GM19099 (cell line): ENCODE results near the gene ST6GALNAC1.

Experiments
- POLR2A ChIP-seq: IDR thresholded peaks from 3 replicates; pipeline ENCODE4 v1.6.1; 2011; ENCODE audit warnings: low read depth; ENCODE audit not compliant: insufficient read length; ENCODE audit errors: extremely low read depth

Gene ST6GALNAC1, protein sequence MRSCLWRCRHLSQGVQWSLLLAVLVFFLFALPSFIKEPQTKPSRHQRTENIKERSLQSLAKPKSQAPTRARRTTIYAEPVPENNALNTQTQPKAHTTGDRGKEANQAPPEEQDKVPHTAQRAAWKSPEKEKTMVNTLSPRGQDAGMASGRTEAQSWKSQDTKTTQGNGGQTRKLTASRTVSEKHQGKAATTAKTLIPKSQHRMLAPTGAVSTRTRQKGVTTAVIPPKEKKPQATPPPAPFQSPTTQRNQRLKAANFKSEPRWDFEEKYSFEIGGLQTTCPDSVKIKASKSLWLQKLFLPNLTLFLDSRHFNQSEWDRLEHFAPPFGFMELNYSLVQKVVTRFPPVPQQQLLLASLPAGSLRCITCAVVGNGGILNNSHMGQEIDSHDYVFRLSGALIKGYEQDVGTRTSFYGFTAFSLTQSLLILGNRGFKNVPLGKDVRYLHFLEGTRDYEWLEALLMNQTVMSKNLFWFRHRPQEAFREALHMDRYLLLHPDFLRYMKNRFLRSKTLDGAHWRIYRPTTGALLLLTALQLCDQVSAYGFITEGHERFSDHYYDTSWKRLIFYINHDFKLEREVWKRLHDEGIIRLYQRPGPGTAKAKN

DNA sequence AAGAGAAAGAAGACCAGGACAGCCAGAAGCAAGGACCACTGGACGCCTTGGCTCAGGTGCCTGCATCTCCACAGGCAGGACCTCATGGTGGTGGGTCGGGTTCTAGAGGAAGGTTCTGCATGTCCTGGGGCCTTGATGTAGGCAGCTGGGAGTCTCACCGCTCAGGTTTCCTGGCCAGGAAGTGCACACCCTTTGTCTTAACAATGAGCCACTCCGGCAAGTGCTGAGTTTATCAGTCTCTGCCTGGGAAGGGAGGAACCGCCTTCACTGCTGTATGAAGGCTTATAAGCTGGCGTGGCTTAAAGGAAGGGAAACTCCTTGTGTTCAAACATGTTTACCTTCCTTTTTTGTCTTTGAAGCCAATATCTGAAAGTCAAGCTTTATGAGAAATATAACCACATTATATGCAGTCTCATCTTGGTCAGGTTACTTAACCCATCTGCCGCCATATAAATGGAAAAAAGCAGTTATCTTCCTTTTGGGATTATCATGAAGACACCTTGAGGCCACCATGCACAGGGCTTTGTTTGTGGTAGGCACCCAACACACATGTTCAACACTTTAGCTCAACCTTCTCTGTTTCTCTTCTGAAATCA, at the start of gene ST6GALNAC1:
Gene ST6GALNAC1, minus strand, starts transcription at position 205 of the 596 bp plus-strand sequence. Its CDS starts 119 bp downstream, at position 86.
- TF ChIP-seq POLR2A, result no peak

DNA sequence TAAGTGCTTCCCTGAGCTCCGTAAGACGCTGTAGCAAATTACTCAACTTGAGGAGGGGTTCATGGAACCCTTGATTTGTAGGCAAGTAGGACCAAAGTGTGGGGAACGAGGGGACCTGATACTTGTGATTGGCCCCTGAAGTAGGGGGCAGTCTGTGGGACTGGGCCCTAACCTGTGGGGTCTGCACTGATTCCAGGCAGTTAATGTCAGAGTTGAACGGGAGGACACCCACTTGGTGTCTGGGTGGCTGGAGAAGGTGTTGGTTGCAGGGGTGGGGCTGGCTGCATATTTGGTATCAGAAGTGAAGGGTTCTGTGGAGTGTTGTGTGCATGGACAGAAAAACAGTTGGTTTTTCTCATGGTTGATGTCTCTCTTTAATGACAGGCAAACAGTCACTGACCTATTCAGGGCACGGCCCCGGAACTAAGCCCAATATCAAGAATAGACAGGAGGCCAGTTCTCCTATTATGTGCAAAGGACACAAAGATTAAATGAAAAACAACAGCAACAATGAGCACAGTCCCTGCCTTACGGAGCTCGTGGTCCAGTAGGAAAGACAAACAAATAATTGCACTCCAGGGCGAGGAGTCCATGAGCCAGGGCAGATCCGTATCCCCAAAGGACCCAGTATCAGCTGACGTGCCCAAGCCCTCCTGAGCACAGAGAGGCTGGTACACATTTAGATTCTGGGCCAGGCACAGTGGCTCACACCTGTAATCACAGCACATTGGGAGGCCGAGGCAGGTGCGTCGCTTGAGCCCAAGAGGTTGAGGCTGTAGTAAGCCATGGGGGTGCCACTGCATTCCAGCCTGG, 48.0 kb upstream of the ST6GALNAC1 start:
- no peak for TF ChIP-seq POLR2A

DNA sequence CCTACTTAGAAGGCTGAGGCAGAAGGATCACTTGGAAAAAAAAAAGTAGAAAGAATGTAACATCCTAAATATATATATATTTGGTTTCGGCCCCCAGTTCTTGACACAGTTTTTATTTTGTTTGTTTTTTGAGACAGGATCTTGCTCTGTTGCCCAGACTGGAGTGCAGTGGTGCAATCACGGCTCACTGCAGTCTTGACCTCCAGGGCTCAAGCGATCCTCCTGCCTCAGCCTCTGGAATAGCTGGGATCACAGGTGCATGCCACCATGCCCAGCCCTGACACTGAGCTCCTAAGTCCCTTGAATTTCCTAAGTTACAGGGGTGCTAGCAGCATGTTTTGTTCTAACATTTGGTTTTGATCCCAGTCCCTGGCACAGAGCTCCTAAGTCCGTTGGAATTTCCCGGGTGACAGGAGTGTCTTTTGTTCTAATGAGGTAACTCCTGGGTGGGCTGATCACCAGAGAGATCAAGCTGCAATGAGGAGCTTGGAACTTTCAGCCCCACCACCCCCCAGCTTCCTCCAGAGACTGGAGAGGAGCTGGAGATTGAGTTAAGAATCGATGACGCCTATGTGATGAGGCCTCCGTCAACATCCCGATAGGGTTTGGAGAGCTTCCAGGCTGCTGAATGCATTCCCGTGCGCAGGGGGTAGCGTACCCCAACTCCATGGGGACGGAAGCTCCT, 47.2 kb upstream of the ST6GALNAC1 start:
- TF ChIP-seq POLR2A, result no peak

DNA sequence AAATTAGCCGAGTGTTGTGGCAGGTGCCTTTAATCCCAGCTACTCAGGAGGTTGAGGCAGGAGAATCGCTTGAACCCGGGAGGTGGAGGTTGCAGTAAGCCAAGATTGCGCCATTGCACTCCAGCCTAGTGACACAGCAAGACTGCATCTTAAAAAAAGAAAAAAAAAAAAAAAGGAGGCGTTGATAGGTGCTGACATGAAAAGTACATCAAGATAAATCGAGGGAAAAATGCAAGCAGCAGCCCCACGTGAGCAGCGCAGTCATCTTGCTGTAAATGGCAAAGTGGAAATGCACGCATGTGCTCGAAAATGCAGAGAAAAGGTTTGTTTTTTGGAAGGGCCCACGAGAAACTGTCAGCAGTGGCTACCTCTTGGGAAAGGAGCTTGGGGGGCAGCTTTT, 46.3 kb upstream of the ST6GALNAC1 start:
- TF ChIP-seq POLR2A, result no peak

DNA sequence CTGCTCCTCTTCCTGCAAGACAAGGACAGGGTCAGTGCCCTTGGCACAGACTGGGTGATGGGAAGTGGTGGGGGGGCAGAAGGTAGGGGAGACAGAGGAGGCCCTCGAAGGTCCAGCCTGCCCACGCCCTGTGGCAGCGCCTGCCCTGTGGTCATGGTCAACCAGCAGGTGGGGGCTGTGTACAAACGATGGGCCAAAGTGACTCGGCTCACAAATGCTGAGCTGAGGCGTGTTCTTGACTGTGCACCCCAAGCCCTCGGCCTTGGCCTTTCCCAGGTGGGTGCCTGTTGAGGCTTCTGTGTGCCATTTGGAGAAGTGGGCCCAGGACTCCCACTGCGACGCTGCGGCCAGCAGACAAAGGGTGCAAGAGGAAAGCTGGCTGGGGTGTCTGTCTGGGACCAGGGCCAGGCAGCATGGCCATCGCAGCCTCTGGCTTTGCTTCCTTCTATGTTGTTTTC, 44.6 kb upstream of the ST6GALNAC1 start:
- TF ChIP-seq POLR2A, result no peak

DNA sequence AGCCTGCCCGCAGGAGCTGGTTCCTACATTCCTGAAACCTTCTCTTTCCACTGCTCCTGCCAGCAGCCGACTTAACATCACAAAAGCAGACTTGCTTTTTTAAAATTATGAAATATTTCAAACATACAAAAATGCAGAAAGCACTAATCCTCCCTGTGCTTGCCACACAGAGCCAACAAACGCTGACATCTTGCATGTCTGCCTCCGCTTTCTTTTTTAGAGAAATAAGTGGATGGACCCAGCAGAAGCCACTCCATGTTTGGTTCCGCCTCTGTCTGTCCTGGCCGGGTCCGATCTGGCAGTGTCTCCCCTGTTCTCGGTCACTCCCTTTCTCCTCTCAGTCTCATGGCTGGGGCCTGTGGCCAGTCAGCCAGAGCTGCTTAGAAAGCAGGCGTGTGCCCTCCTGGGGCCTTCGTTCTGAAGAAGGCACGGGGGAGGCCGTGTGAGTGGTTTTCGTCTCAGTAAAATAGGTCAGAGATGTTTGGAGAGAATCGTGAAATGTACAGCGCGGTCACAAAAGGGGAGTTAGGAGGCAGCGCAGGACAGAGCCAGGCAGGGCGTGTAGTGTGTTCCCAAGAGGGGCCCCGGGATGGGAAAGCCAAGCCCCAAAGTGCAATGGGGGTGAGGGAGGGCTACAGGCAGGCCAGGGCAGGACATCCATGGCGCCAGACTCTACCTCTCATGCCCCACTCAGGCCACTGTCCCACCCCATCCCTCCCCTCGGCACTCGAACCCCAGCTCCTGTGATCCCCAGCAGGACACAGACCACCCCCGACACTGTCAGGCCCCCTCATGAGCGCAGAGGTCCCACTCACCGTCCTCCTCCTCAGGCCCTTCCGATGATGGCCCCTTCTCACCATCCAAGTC, 44.0 kb upstream of the ST6GALNAC1 start:
- no peak for TF ChIP-seq POLR2A

DNA sequence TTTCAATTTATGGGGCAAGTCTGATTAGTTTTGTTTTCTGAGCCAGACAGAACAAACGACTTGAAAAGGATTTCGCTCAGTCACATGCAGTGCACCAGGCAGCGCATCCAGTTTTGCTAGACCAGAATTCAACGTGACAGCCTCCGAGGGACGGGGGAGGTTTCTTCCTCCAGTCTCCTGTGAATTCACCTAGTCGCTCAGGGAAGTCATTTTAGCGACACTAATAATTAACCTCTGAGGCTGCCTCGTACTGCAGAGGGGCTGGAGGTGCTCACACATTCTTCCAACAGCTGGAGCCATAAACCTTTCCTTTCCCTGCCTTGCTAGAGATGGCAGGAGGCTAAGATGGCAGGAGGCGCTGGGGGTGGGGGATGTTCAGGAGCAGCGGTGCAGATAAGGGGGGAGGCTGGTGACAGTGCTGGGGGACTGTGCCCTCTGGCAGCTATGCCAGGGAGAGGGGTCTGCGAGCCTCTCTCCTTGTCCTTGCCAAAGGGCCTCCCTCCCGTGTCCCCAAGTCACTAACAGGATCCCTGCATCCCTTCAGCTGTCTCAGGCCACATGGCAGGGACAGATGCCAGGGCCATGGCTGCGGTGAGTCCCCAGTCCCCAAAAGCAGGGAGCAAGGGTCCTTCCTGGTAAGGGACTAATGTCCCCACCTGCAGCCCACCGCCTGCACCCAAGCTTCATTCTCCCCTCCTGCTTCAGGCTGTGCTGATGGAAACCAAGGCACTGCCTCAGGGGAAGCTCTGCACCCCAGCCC, 43.2 kb upstream of the ST6GALNAC1 start:
- TF ChIP-seq POLR2A, result no peak

DNA sequence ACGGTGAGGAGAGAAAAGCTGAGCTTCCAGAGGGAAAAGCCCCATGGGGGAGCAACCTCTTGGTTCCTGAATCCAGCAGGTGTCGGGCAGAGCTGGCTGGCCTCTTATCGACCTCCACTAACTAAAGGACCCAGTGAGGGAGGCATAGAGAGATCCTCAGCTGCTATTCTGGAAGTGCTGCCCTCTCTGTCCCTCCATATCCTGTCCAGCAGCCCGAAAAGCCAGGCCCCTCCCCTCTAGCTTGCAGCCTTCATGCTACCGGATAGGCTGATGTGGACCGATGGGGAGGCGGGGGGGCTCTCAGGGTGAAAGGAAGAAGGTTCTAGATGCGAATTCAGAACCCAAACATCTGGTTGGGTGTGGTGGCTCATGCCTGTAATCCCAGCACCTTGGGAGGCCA, 42.3 kb upstream of the ST6GALNAC1 start:
- no peak for TF ChIP-seq POLR2A

DNA sequence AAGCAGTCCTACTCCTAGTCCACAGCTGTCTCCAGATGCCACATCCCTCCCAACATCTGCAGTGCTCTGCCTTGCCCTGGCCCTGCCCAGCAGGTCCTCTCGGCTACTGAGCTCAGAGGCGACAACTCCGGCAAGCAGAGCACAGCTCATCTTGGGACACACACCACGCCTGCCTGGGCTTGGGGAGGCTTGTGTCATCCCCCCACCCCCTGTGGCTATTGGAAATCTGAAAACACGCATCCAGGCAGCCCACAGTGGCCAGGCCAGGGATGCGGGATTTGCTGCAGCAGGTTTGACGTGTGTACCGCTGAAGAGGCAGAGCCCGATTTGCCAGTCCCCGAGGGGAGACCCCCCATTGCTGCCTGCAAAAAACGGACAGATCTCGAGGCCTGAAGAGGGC, 41.8 kb upstream of the ST6GALNAC1 start:
- TF ChIP-seq POLR2A, result no peak

DNA sequence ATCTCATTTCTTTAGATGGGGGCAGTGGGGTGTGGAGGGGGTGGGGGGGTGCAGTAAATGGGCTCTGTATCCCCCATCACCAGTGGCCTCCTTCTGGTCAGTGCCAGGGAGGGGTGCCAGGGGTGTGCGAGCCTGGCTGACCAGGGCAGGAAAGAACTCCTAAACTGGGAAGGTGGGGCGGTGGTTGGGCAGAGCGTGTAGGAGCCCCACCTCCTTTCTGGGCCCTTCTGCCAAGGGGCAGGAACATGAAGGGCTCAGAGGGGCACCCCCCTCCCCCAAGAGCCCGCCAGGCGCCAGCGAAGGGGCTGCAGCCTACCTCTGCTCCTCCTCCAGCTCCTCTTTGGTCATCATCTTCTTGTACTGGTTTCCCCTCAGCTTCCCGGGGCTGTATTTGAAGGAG, 41.2 kb upstream of the ST6GALNAC1 start:
- TF ChIP-seq POLR2A, result no peak

DNA sequence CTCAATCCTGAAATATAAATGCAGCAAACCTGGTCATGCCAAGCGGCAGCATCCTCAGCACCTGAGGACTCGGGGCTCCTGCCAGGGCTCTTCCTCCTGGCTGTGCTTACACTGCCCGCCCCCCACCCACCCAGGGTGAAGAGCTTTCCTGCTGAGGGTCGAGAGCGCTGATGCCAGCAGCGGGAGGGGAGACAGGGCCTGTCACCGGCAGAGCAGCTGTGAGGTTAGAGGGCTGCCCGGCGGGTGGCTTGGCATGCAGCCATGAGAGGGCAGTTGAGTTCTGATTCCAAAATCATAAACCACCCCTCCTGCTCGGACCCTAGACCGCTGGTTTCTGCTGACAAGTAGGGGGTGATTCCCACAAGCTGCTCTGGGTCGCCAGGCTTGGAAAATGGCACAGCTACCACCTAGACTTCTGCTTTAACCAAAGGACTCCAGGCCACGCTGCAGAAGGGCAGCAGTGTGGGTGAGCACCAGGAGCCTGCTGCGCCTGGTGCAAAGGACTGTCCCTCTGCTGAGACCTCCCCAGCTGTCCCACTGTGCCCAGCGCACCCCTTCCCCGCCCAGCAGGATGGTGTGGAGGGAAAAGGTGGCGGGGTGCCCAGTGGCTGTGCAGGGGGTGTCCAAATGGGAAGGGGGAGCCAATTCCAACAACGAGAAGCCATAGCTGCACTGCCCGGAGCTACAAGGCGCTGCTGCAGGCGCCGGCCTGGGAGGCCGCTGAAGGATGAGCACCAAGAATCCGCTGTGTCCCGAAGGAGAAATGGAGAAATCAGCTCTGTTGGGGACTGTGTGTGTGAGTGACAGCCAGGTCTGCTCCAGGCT, 40.6 kb upstream of the ST6GALNAC1 start:
- no peak for TF ChIP-seq POLR2A
